GM12891 (cell line): Measurements from ENCODE around the gene SAMD10. TPM values are rescaled to one million over a fixed set of nuclear protein-coding genes. Genes with fewer than 3 reads are reported as not detected.

Experiments used
- DNase-seq: peaks from one replicate; pipeline ENCODE4 v3.0.0; 2011; ENCODE audit warnings: low spot score; ENCODE audit not compliant: insufficient read length
- FAIRE-seq: peaks from 2 replicates; lab custom pipeline; 2011; peaks lifted over from hg19 to GRCh38; lab: Jason Lieb, UNC
- PAX5 ChIP-seq: IDR thresholded peaks from 2 replicates; pipeline ENCODE4 v1.6.1; 2011; ENCODE audit warnings: low read length, moderate library complexity, mild to moderate bottlenecking; ENCODE audit not compliant: insufficient read depth, severe bottlenecking
- POLR2A ChIP-seq: IDR thresholded peaks from 2 replicates; pipeline ENCODE4 v1.6.1; 2011; ENCODE audit warnings: low read depth, low read length, control low read depth
- POLR2AphosphoS5 ChIP-seq: IDR thresholded peaks from 2 replicates; pipeline ENCODE4 v1.6.1; 2011; ENCODE audit warnings: low read depth, low read length, control low read depth
- POU2F2 ChIP-seq: IDR thresholded peaks from 2 replicates; pipeline ENCODE4 v1.6.1; 2011; ENCODE audit warnings: low read depth, mild to moderate bottlenecking, control low read depth, low read length, moderate library complexity
- SPI1 ChIP-seq: IDR thresholded peaks from 2 replicates; pipeline ENCODE4 v1.6.1; 2011; ENCODE audit warnings: low read depth, low read length, control low read depth
- TAF1 ChIP-seq: IDR thresholded peaks from 2 replicates; pipeline ENCODE4 v1.6.1; 2011; ENCODE audit warnings: low read depth, low read length, control low read depth
- polyA plus RNA-seq: library from polyadenylated mRNA; unstranded; fragments of >200 nt; gene quantifications from one replicate; pipeline ENCODE4 v1.2.1, GENCODE V29; 2012; ENCODE audit warnings: low read depth, missing spikeins, inconsistent platforms; ENCODE audit not compliant: missing spikeins

Gene SAMD10
- polyA plus RNA-seq: 116 TPM

- FAIRE-seq (no peak), DNase-seq (peak; percentile 66)
- TF ChIP-seq SPI1 (peak; percentile 31; the same call in 1 of the 2 replicates), POU2F2 (no peak), PAX5 (no peak), POLR2AphosphoS5 (0 out of 2 replicates have a peak, but pooled peaks have one; percentile 29), TAF1 (peak; percentile 72; the same call in 1 of the 2 replicates), POLR2A (no peak; the same call in 1 of the 2 replicates)
Measured at GRCh38 chr20:63979557-63980316, at the start of gene SAMD10. Gene SAMD10 (minus strand): TSS chr20:63979642. CDS start chr20:63979467, 175 bp downstream.

DNA sequence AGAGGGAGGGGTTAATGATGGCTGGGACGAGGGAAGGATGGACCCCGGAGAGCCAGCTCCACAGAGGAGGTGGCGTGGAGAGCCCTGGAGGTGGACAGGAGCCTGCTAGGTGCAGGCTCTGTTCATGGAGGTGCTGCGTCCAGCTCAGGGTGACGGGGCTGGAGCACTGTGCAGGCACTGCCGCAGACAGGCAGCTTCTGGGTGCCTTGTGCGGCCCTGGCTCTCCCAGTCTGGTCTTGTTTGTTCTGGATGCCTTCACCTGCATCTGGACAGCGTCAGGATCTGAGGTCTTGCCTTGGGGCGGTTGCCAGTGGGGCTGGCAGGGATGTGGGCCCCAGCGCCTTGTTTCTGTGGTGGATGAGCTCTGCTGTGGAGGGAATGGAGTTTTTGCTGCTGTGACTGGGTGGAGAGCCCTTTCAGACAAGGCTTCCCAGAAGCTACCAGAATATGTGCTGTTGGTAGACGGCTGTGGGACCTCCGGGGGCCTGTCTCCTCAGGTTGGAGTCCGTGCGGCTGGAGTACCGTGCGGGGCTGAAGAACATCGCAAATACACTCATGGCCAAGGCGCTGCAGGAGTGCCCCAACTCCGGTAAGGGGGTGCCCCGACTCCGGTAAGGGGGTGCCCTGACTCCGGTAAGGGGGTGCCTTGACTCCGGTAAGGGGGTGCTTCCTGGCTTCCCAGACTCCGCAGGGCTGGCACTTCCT lies 48.7 kb upstream of the SAMD10 start:
- TF ChIP-seq POLR2A (peak; percentile 30; the same call in 1 of the 2 replicates), SPI1 (no peak)
- DNase-seq (no peak), FAIRE-seq (no peak)

DNA sequence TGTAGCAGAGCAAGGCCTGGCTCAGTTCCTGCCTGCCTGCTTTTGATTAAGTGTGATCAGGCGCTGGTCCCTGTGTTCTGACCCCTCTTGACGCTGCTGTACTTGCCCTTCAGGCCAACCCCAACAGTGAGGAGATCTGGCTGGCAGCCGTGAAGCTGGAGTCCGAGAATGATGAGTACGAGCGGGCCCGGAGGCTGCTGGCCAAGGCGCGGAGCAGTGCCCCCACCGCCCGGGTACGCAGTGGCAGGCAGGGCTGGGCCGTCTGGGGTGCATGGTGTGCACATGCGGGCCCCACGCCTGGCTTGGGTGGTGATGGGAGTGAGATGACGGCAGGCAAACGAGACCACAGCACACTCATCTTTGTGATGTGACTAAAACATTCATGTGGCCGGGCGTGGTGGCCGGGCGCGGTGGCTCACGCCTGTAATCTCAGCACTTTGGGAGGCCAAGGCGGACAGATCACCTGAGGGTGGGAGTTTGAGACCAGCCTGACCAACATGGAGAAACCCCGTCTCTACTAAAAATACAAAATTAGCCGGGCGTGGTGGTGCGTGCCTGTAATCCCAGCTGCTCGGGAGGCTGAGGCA lies 46.5 kb upstream of the SAMD10 start:
- FAIRE-seq (no peak), DNase-seq (no peak)
- no peak for TF ChIP-seq SPI1
- TF ChIP-seq POU2F2: no peak
- no peak for TF ChIP-seq PAX5
- no peak for TF ChIP-seq POLR2AphosphoS5
- no peak for TF ChIP-seq POLR2A
- no peak for TF ChIP-seq TAF1

DNA sequence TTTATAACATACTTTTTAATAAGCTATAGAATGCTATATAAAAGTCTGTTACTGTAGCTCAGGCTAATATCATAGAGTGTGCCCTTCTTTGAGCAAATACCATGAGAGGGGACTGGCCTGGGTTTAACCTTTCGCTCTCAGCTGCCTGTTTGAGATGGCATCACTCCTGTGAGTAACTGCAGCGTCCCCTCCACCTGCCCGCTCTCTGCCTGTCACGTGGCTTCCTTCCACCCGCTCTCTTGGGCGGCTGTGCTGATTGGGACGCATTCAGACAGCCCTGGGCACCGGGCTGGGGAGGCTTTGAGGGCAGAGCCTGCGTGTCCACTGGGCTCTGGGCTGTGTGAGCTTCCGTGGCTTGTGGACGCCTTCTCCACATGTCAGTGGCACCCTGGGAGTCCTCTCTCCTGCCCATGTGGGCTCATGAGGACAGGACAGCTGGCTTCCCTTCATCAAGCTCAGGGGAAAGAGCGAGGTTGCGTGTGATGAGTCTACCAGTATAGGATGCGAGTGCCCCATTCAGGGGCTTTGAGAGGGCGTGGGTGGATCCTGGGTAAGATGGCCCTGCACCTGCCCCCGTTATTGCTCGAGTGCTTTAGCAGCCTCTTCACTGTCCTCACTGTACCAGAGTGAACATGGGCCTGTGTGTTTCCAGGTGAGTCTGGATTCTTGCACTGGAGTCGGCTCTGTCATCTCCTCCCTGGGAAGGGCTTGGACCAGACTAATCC lies 45.8 kb upstream of the SAMD10 start:
- DNase-seq (no peak), FAIRE-seq (no peak)
- no peak for TF ChIP-seq POLR2A
- TF ChIP-seq POU2F2: no peak
- TF ChIP-seq PAX5: no peak
- TF ChIP-seq SPI1: no peak
- no peak for TF ChIP-seq TAF1
- no peak for TF ChIP-seq POLR2AphosphoS5

- FAIRE-seq (no peak), DNase-seq (no peak)
- TF ChIP-seq POLR2AphosphoS5 (no peak), PAX5 (no peak), POLR2A (no peak), SPI1 (no peak), POU2F2 (no peak), TAF1 (no peak)
Measured at GRCh38 chr20:64024141-64024990, 44.9 kb upstream of the SAMD10 start.

DNA sequence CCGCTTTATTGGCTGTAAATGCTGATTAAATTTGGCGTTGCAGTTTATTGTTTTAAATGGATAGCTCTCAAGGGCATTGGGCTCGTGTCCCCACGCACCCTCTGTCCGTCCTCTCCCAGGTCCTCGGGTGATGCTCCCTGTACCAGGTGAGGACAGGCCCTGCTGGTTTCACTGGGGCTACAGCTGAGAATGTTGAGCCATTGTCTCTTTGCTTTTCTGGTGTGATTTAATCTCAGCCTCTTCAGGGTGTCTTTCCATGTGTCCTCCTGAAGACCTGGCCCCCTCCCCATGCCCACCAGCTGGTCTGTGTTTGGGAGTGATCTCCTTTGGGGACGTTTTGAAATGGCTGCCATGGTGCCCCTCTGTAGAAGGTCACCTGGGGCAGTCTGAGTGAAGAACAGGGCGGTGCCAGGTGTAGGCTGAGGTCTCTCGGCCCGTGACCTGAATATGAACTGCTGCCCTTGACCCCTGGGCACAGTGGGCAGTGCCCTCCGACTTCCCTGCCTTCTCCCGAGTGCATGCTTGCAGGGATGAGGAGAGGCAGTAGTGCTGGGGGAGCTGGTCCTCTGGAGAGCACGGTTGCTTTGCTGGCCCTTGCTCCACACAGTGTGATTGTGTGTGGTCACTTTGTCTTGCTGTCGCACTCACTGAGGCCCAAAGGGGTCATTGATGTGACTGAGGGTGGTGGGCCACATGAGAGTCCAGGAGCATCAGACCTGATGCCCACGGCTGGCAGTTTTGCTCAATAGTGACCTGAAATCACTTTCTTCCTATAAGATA lies 44.1 kb upstream of the SAMD10 start:
- no peak for FAIRE-seq
- no peak for TF ChIP-seq TAF1
- no peak for DNase-seq

- FAIRE-seq (no peak), DNase-seq (no peak)
- TF ChIP-seq PAX5 (no peak), POLR2AphosphoS5 (no peak; the same call in 1 of the 2 replicates), POU2F2 (no peak), SPI1 (no peak), POLR2A (no peak), TAF1 (no peak)
Measured at GRCh38 chr20:64022671-64023360, 43.4 kb upstream of the SAMD10 start.

GRCh38 chr20:64021124-64021975 lies 41.9 kb upstream of the SAMD10 start:
- DNase-seq (no peak), FAIRE-seq (peak; percentile 50)
- TF ChIP-seq TAF1 (no peak), POLR2A (peak; percentile 52; the same call in 1 of the 2 replicates), PAX5 (no peak)
